HL-60/S4 treated with phorbol 12-myristate 13-acetate at 8.2 ng/mL for 4 days and 3 days (cell line): ENCODE data around the gene SEMA6A.

ENCODE experiments used
- in situ Hi-C: fragments of 300-500 bp; cut with MboI; formaldehyde crosslinking; loops from 2 replicates; pipeline ENCODE4 v1.15.0; 2022; ENCODE audit warnings: low sequenced_read_pairs

SEMA6A gene

GRCh38 chr5:116574367-116575325 lies at the start of gene SEMA6A:
TSS of gene SEMA6A (minus strand) at chr5:116574823. CDS start at chr5:116504944, 69,879 bp downstream.
- in situ Hi-C loops: no loop called here

- in situ Hi-C loops: no loop called here
These were observed 47.9 kb upstream of the SEMA6A start for GRCh38 chr5:116622375-116623050.

GRCh38 chr5:116621599-116621998 lies 47.0 kb upstream of the SEMA6A start:
- in situ Hi-C loops: no loop called here

- in situ Hi-C loops: no loop called here
These were observed 42.3 kb upstream of the SEMA6A start for GRCh38 chr5:116616876-116617275.

- in situ Hi-C loops: no loop called here
These were observed 39.9 kb upstream of the SEMA6A start for GRCh38 chr5:116614603-116614920.

- in situ Hi-C loops: no loop called here
These were observed 38.8 kb upstream of the SEMA6A start for GRCh38 chr5:116613445-116613844.

- in situ Hi-C loops: no loop called here
These were observed 37.8 kb upstream of the SEMA6A start for GRCh38 chr5:116612431-116612830.

GRCh38 chr5:116605310-116606070 lies 30.9 kb upstream of the SEMA6A start:
- in situ Hi-C loops: no loop called here

GRCh38 chr5:116604805-116605204 lies 30.2 kb upstream of the SEMA6A start:
- in situ Hi-C loops: no loop called here

- in situ Hi-C loops: no loop called here
These were observed 26.3 kb upstream of the SEMA6A start for GRCh38 chr5:116600876-116601275.

GRCh38 chr5:116598911-116599310 lies 24.3 kb upstream of the SEMA6A start:
- in situ Hi-C loops: no loop called here

- in situ Hi-C loops: no loop called here
These were observed 20.9 kb upstream of the SEMA6A start for GRCh38 chr5:116595498-116595897.

- in situ Hi-C loops: no loop called here
These were observed 18.7 kb upstream of the SEMA6A start for GRCh38 chr5:116593340-116593739.

GRCh38 chr5:116585227-116585626 lies 10.6 kb upstream of the SEMA6A start:
- in situ Hi-C loops: no loop called here

GRCh38 chr5:116583862-116584222 lies 9.2 kb upstream of the SEMA6A start:
- in situ Hi-C loops: no loop called here

GRCh38 chr5:116583085-116583861 lies 8.7 kb upstream of the SEMA6A start:
- in situ Hi-C loops: no loop called here

GRCh38 chr5:116581910-116582309 lies 7.3 kb upstream of the SEMA6A start:
- in situ Hi-C loops: no loop called here

GRCh38 chr5:116579144-116579543 lies 4.5 kb upstream of the SEMA6A start:
- in situ Hi-C loops: no loop called here

GRCh38 chr5:116578676-116579075 lies 4.1 kb upstream of the SEMA6A start:
- in situ Hi-C loops: no loop called here

- in situ Hi-C loops: no loop called here
These were observed 2.6 kb upstream of the SEMA6A start for GRCh38 chr5:116577064-116577788.
